Fibroblast of skin of left quadriceps (primary cell): ENCODE results near the gene SPNS2.

ENCODE experiments used
- DNase-seq, 2 experiments: peaks; one replicate each; pipeline ENCODE4 v3.0.0-alpha.2; 2013; ENCODE audit warnings: low read depth in 2 of 2

SPNS2 gene

GRCh38 chr17:4503283-4504025 lies 4.8 kb downstream of the SPNS2 start:
- DNase-seq = no peak

- no peak for DNase-seq
Measured at GRCh38 chr17:4504188-4504587, 5.5 kb downstream of the SPNS2 start.

DNA sequence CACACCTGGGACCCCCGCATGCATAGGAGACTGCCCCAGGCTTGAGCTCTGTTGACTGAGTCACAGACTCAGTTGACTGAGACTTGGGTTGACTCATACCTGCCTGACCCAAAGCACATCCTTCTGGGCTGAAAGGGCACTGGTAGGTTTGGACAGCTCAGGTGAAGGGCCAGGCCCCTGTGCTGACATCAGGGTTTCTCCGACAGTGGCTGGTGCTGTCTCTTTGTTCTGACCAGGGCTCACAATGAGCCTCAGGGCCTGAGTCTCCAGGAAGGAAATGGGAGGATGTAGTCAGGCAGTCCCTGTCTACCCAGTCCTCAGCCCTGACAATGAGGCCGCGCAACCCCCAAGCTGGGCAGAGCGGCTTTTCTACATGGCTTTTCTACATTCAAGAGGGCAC lies 6.5 kb downstream of the SPNS2 start:
- no peak for DNase-seq

DNA sequence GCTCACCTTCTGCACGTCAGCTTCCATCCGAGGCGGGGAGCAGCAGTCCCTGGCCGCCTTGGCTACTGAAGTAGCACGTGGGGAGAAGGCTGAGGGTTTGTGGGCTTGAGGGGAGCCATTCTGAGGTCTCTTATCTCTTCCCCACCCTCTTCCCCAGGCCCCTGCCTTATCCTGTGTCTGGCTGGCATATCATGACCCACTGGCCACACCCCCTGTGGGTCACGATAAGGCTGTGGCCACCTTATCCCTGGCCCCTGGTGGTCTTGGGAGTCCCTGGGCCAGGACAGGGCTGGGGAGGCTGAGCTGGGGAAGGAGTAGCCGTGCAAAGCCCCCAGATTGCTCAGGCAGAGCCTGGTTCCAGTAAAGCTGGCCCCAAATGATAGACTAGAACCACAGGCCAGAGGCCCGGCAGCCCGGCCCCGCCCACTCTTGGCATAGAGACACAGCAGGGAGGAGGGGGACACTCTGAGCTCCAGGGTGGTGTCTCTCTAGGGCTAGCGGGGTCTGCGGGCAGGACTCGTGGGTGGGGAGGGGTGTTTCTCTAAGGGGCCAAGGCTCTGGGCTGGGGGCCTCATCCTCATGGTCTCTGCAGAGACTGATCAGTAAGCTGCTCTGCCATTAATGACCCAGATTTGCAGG lies 7.6 kb downstream of the SPNS2 start:
- DNase-seq = no peak

GRCh38 chr17:4506892-4507291 lies 8.2 kb downstream of the SPNS2 start:
- no peak for DNase-seq

GRCh38 chr17:4507361-4508111 lies 8.9 kb downstream of the SPNS2 start:
- DNase-seq = no peak

DNA sequence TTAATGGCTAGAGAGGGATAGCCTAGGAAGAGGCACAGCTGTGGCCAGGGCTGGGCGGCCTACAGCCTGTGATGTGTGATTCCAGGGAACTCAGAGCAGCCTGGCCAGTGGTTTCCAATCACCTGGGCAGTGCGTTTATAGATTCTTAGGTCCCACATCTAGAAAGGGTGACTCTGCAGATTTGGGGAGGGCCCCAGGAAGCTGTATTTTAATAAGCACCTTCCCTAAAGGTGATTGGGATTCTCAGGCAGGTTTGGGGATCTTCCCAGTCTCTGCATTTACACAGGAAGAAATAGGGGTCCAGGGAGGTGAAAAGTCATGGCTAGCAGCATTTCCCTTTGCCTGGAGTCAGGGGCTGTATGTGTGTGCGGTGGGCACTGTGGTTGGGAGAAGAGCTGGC lies 9.5 kb downstream of the SPNS2 start:
- no peak for DNase-seq

- DNase-seq = no peak
Measured at GRCh38 chr17:4509401-4509800, 10.7 kb downstream of the SPNS2 start.

- no peak for DNase-seq
Measured at GRCh38 chr17:4509923-4510617, 11.4 kb downstream of the SPNS2 start.

- DNase-seq = no peak
Measured at GRCh38 chr17:4510618-4510941, 11.9 kb downstream of the SPNS2 start.

DNA sequence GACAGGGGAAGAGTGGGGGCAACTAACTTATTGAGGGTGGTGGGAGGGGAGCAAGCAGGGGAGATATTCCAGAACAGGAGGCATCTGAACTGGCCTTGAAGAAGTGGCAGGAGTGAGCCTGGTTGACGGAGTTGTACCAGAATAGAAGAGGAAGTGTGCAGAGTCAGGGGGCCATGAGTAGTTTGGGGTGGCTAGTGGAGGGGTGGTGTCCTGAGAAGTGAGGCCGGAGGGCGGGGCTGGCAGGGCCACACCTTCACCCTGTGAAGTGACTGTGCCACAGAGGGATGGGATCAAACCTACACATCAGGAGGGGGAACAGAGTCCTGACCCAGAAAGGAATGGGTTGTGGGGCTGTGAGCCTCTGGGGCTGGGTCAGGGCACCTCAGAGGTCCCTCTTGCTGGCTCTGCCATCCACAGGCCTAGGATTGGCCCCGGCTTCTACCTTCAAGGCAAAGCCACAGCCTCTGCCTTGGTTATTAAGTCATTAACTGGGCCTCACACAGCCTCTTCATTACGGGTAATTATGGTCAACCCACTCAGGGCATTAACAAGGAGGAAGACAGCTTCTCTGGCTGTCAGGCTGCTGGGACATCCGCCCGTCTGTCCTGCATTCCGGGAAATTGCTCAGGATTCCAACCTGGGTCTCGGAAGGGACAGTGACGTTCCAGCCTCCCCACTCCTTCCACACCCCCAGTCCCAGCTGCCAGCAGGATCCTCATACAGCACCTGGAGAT lies 12.7 kb downstream of the SPNS2 start:
- DNase-seq = no peak

DNA sequence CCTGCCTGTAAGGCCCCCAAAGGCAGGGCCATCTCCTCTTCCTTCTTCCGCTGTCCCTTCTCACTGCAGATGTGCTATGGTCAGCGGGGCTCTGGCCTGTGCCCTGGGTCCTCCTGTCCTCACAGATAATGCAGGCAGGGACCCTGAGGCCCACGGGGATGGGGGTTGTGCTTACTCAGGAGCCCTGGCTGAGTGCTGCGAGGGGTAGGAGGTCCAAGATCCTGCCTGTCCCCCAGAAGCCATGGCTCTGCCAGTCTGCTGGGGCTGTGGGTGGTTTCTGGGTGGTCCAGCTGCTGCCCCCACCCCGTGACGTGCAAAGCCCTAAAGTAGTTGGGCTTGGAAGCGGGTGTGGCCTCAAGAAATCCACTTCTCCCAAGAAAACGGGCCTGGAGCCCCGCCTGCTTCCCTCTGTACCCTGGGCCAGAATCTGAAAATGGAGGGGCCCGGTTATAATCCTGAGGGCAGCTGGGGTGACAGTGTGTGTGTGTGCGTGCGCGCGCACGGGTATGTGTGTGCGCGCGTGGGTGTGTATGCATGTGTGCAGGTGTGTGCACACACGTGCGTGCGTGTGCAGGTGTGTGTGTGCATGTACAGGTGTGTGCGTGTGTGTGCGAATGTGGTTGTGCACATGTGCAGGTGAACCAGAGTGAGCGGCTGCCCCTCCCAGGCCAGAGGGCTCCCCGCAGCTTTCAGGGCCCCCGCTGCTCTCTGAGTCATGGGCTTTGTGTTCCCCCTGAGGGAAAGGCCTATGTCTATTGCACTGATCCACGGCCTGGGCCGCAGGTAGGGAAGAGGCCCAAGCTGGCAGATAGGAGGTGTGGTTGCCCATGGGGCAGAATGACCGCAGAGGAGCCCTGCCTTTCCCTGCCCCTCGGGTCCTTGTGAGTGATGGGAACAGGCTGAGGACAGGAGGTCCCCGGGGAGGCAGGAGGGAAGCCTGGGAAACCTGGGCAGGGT lies 13.8 kb downstream of the SPNS2 start:
- no peak for DNase-seq

DNA sequence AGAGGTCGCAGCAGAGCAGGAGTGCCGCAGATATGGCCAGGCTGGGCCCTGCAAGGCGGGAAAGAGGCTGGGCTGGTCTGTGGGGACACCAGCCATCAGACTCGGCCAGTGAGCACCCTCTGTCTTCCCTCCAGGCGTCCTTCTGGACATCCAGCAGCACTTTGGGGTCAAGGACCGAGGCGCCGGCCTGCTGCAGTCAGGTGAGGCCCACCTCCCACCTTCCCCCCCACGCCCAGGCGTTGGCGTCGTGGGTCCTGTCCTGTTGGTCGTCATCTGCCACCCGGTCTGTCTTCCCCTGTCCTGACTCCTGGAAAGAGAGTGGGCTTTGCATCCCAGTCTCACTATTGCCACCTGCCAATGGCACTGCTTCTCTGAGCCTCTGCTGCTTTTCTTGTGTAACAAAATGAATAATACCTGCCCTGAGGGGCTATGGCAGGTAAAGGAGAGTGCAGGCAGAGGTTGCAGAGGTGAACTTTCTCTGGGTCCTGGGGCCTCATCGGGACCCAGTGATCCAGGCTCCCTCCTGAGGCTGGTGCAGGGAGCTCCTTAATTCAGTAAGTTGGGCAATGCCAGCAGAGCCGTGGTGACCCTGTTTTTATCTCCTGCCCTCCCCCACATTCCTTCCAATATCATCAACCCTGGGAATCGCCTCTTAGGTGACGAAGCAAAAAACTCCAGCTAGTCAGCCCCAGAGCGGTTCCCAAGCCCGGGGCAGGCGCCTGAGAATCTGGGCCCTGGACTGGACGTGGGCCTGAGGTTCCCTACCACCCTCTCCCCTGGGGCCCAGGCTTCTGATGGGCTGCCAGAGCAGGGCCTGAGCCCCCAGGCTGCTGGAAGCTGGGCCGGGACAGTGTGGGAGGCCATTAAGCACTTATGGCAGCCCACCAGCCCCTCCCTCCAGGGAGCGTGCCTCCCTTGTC lies 14.7 kb downstream of the SPNS2 start:
- DNase-seq = no peak

DNA sequence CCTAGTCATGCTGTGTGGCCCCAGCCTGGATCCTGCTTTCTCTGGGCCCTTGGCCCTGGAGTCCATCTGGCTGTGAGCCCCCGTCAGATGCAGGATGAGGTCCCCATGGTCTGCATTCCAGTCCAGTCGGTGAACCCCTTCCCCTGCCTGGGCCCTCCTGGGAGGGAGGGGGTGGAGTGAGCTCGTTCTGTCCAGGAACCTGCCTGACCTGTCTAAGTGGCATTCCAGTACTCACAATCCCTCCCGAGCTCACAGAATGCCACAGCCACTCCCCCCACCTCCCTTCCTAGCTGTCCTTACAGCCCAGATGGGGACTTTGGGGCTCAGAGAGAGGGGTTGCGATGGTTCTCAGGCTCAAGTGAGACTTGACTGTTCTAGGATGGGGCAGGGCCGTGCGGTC lies 15.5 kb downstream of the SPNS2 start:
- no peak for DNase-seq

GRCh38 chr17:4514779-4515178 lies 16.1 kb downstream of the SPNS2 start:
- no peak for DNase-seq

DNA sequence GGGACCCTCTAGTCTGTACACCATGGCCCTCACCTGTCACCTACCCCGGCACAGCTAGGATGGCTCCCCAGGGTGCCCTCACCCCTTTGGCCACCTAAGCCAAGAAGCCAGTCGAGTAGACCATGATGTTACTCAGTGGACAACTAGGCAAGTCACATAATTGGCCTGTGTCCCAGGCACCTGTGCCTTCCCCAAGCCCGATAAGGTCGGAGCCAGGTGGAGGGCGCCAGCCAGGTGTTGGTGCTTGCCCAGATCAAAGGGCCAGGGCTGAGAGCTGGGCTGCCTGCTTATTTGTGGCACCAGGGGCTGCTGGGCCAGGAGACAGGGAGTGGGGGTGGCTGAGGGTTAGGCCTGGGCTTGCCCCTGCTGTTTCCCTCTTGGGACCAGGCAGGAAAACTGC lies 16.8 kb downstream of the SPNS2 start:
- no peak for DNase-seq

DNA sequence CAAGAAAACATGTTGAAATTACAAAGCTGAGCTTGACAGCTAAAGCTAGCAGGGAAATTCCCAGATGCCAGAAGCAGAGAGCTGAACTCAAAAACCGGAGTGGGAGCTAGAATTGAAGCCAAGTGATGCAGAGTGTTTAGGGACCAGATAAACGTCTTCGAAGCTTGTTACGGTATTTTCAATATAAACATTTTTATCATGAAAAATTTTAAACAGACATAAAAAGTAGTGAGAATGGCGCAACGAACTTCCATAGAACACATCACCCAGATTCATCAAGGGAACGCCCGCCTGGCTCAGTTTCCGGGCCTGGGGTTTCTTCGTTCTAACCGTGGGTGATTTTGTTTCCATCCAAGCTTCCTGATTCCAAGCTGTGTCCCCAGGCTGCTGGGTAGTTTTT lies 18.1 kb downstream of the SPNS2 start:
- no peak for DNase-seq

GRCh38 chr17:4518901-4519300 lies 20.2 kb downstream of the SPNS2 start:
- DNase-seq = no peak

DNA sequence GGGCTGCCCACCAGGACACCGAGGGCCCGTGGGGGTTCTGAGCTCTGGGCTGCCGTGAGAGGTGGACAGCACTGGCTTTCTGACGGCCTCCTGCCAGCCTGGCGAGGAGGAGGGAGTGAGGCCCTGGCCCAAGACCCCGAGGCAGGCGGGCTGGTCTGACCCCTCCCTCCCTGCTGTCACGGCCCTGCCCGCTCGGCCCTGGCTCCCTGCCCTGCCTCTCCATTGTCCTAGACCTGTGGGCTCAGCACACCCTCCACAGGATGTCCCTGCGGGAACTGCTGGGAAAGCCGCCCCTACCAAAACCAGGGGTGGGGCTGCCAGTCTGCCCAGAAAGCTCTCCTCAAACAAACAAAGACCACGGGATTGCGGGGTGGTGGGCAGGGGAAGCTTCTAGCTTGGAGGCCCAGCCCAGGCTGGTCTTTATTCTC lies 20.7 kb downstream of the SPNS2 start:
- DNase-seq = no peak
